ENCODE data around the gene TPCN1. TPM values are rescaled to one million over a fixed set of nuclear protein-coding genes. Genes with fewer than 3 reads are reported as not detected.

Gene TPCN1
- total RNA-seq, 1 donor from 2014 or later, result 39.5 TPM

GRCh38 chr12:113241191-113242025, 20.1 kb downstream of the TPCN1 start:
- Histone ChIP-seq H3K9me3 (no peaks in the 10 kb centered on the region), H3K4me1 (peaks cover 91% of the 10 kb centered on the region), H3K27ac (peak overlapping the region; percentile 91), H3K4me3 (no peak overlapping the region), H3K36me3 (no peaks in the 10 kb centered on the region), H3K27me3 (no peaks in the 10 kb centered on the region)
- no peak for DNase-seq (ENCODE audit: extremely low spot score in 2 of 2)
- TF ChIP-seq POLR2A (IDR thresholded peaks at IDR 0.05), result no peak
- peak in 1 of 2 donors; percentile 51 for TF ChIP-seq POLR2AphosphoS5 (IDR thresholded peaks at IDR 0.05; ENCODE audit: insufficient read depth in 1 of 2, low read depth in 1 of 2)
- TF ChIP-seq, protein P1, sequence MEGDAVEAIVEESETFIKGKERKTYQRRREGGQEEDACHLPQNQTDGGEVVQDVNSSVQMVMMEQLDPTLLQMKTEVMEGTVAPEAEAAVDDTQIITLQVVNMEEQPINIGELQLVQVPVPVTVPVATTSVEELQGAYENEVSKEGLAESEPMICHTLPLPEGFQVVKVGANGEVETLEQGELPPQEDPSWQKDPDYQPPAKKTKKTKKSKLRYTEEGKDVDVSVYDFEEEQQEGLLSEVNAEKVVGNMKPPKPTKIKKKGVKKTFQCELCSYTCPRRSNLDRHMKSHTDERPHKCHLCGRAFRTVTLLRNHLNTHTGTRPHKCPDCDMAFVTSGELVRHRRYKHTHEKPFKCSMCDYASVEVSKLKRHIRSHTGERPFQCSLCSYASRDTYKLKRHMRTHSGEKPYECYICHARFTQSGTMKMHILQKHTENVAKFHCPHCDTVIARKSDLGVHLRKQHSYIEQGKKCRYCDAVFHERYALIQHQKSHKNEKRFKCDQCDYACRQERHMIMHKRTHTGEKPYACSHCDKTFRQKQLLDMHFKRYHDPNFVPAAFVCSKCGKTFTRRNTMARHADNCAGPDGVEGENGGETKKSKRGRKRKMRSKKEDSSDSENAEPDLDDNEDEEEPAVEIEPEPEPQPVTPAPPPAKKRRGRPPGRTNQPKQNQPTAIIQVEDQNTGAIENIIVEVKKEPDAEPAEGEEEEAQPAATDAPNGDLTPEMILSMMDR (IDR thresholded peaks at IDR 0.05), result no peak
- intact Hi-C loops (cut with DNase I), result no loop called here

- TF ChIP-seq POLR2AphosphoS5 (IDR thresholded peaks at IDR 0.05; ENCODE audit: insufficient read depth in 1 of 2, low read depth in 1 of 2), result no peak
- TF ChIP-seq POLR2A (IDR thresholded peaks at IDR 0.05), result no peak
- TF ChIP-seq, protein P1 (IDR thresholded peaks at IDR 0.05), result no peak
These were observed 20.8 kb downstream of the TPCN1 start for GRCh38 chr12:113242026-113242418.

GRCh38 chr12:113242560-113242959, 21.3 kb downstream of the TPCN1 start:
- intact Hi-C loops (cut with DNase I), result no loop called here
- DNase-seq (ENCODE audit: extremely low spot score in 2 of 2), result no peak
- Histone ChIP-seq H3K4me3 (no peak overlapping the region), H3K9me3 (no peaks in the 10 kb centered on the region), H3K27ac (peak overlapping the region; percentile 91), H3K27me3 (no peaks in the 10 kb centered on the region), H3K4me1 (peaks cover 95% of the 10 kb centered on the region), H3K36me3 (no peaks in the 10 kb centered on the region)
- TF ChIP-seq, protein P1 (IDR thresholded peaks at IDR 0.05), result no peak
- TF ChIP-seq POLR2A (IDR thresholded peaks at IDR 0.05) (no peak), POLR2AphosphoS5 (IDR thresholded peaks at IDR 0.05; ENCODE audit: insufficient read depth in 1 of 2, low read depth in 1 of 2) (no peak)

More at GRCh38 chr12:113242026-113242418, 20.8 kb downstream of the TPCN1 start:
- no peaks in the 10 kb centered on the region for H3K36me3 ChIP-seq
- intact Hi-C loops (cut with DNase I), result no loop called here
- H3K27me3 ChIP-seq, result no peaks in the 10 kb centered on the region
- H3K9me3 ChIP-seq, result no peaks in the 10 kb centered on the region
- DNase-seq (ENCODE audit: extremely low spot score in 2 of 2), result no peak
- no peak overlapping the region for H3K4me3 ChIP-seq
- H3K27ac ChIP-seq, result peak overlapping the region; percentile 91
- H3K4me1 ChIP-seq, result peaks cover 91% of the 10 kb centered on the region

DNA sequence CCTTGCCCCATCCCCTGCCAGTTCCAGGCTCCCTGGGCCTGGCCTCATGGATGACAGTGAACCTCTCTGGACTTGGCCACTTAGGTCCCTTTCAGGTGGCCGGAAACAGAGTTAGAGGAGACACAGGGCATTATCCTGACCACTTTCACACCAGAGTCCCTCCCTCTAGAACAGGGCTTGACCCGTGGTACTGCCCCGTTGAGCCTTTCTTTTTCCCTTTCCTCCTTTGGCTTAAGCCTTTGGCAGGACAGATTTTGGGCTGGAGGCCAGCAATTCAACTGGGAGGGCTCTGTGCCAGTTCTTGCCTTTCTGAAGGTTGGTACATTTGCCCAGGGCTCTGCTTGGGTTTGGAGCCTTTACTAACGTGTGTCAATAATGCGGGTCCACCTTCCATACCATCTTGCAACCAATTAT, 22.8 kb downstream of the TPCN1 start:
- no peaks in the 10 kb centered on the region for H3K9me3 ChIP-seq
- peaks cover 85% of the 10 kb centered on the region for H3K4me1 ChIP-seq
- H3K27me3 ChIP-seq, result no peaks in the 10 kb centered on the region
- intact Hi-C loops (cut with DNase I), result no loop called here
- no peak for DNase-seq (ENCODE audit: extremely low spot score in 2 of 2)
- H3K27ac ChIP-seq, result peak overlapping the region; percentile 91
- TF ChIP-seq POLR2A (IDR thresholded peaks at IDR 0.05) (no peak), POLR2AphosphoS5 (IDR thresholded peaks at IDR 0.05; ENCODE audit: insufficient read depth in 1 of 2, low read depth in 1 of 2) (peak in 1 of 2 donors; percentile 54)
- peak overlapping the region in 1 of 2 donors; percentile 19 for H3K4me3 ChIP-seq
- no peaks in the 10 kb centered on the region for H3K36me3 ChIP-seq

DNA sequence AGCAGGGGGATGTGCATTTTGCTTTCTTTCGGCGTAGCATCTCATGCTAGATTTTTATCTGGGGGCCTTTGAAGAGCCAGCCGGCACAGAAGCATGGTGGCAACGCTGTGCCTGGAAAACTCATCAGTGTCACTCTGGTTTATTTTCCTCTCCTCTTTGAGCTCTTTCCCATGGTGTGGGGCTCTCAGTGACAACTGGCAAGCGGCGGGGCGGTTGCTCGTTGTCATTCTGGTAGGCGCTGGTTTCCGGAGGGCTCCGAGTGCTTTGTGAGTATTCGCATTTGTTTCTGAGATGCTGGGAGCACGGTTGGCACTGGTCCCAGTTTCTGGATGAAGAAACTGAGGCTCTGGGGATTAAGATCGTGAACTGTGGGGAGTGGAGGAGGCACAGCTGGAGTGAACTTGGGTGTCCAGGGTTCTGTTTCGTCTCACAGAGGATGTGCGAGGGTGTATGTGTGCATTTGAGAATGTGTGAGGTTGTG, 23.3 kb downstream of the TPCN1 start:
- intact Hi-C loops (cut with DNase I), result no loop called here
- Histone ChIP-seq H3K27ac (peak overlapping the region; percentile 91), H3K4me1 (peaks cover 81% of the 10 kb centered on the region), H3K36me3 (no peaks in the 10 kb centered on the region), H3K4me3 (peak overlapping the region in 1 of 2 donors; percentile 19), H3K9me3 (no peaks in the 10 kb centered on the region), H3K27me3 (no peaks in the 10 kb centered on the region)
- TF ChIP-seq, protein P1 (IDR thresholded peaks at IDR 0.05), result no peak
- no peak for TF ChIP-seq POLR2AphosphoS5 (IDR thresholded peaks at IDR 0.05; ENCODE audit: insufficient read depth in 1 of 2, low read depth in 1 of 2)
- no peak for TF ChIP-seq POLR2A (IDR thresholded peaks at IDR 0.05)
- DNase-seq (ENCODE audit: extremely low spot score in 2 of 2), result no peak
